ENCODE data around the gene EPHA3.

Gene EPHA3

DNA sequence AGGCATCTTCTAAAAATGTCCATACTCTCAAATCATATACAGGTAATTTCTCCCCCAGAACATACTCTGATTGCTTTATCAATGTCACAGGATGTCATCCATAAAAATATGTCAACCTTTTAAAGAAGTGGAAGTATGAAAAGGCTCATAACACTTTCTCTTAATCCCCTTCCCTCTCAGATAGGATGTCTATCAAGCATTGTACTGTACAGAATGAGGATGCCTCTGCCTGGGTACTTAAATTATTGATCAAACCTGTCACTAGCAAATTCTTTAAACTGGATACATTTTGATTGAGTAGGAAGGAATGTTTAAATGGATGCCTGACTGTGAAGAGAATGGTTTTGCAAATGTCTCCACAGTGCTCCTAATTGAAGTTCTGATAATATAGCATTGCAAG lies 168.7 kb downstream of the EPHA3 start:
- TF ChIP-seq, protein P1, sequence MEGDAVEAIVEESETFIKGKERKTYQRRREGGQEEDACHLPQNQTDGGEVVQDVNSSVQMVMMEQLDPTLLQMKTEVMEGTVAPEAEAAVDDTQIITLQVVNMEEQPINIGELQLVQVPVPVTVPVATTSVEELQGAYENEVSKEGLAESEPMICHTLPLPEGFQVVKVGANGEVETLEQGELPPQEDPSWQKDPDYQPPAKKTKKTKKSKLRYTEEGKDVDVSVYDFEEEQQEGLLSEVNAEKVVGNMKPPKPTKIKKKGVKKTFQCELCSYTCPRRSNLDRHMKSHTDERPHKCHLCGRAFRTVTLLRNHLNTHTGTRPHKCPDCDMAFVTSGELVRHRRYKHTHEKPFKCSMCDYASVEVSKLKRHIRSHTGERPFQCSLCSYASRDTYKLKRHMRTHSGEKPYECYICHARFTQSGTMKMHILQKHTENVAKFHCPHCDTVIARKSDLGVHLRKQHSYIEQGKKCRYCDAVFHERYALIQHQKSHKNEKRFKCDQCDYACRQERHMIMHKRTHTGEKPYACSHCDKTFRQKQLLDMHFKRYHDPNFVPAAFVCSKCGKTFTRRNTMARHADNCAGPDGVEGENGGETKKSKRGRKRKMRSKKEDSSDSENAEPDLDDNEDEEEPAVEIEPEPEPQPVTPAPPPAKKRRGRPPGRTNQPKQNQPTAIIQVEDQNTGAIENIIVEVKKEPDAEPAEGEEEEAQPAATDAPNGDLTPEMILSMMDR (conservative IDR thresholded peaks at IDR 0.05; ENCODE audit: low read depth): no peak
- ChIA-PET POLR2A (ENCODE audit: low non-redundant PET) (no interaction called here), CTCF (no interaction called here)
- no peak overlapping the region for H3K27ac ChIP-seq
- DNase-seq (ENCODE audit: low spot score): no peak

DNA sequence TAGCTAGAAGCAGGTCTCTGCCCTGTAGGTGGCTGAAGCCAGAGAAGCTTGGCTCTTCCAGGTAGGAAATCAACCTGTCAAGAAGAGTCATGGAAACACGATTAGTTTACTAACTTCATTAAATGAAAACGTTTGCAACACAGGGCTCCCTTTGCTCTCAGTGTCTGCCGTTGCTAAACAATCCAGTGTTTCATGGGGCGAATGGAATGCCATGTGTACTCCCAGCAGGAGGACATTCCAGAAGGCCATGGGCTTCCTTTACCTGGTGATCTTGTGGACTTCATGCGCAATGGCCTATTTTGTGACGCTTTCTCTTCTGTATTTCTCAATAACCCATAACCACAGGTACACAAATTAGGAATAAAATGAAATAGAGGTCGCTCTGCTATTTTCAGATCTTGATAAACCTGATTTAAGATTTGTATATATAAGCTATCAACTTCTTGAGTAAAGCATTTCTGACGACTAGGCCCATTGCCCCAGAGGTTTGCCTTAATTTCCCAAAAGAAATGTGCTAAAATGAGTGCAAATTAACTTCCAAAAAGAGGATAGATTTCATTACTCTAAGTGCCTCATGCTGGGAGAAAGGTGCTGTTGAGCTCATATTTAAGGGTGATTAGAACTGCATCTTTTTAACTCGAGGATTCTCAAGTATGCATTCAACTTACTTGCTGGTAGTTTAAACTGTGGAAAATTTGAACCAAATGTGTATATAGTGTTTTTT lies 171.0 kb downstream of the EPHA3 start:
- POLR2A ChIA-PET (ENCODE audit: low non-redundant PET): no interaction called here
- no peak for DNase-seq (ENCODE audit: low spot score)
- TF ChIP-seq, protein P1 (conservative IDR thresholded peaks at IDR 0.05; ENCODE audit: low read depth): no peak
- CTCF ChIA-PET: interaction anchor here (0.6 kb wide), 1 partner anchor 120 kb away, joined by 3 read pairs; no protein-coding TSS in a partner anchor
- no peak overlapping the region for H3K27ac ChIP-seq

DNA sequence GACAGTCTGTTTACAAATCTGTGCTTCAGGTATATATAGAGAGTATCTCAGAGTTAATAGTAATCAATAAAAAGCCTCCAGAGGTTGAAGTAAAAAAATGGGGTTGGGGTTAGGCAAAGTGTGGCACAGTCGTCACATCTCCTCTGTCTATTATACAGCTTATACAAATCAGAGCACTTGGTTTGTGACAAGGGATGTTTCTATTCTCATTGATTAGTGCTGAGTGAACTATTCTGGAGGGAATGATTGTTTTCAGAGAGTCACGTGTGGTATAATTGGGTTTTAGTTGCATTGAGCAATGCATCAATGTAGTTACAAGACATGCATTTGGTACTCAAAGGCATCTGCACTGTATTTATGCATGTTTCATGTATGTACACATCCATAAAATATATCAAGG lies 172.9 kb downstream of the EPHA3 start:
- TF ChIP-seq, protein P1 (conservative IDR thresholded peaks at IDR 0.05; ENCODE audit: low read depth): no peak
- CTCF ChIA-PET: interaction anchor here (0.6 kb wide), 1 partner anchor 164 kb away, joined by 5 read pairs; no protein-coding TSS in a partner anchor

DNA sequence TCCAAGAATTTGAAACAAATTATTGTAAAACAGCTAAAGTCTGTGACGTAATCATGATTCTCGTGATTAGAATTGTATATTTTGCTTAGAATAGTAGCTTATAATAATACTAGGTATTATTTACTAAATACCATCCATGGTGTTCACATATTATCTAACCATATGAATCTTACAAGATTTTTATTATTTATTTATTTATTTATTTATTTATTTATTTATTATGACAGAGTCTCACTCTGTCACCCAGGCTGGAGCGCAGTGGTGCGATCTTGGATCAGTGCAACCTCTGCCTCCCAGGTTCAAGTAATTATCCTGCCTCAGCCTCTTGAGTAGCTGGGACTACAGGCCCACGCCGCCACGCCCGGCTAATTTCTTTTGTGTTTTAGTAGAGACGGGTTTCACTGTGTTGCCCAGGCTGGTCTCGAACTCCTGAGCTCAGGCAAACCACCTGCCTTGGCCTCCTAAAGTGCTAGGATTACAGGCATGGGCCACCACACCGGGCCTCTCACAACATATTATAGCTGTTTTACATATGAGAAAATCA lies 173.5 kb downstream of the EPHA3 start:
- CTCF ChIA-PET: interaction anchor here (0.6 kb wide), 1 partner anchor 564 kb away, joined by 3 read pairs; no protein-coding TSS in a partner anchor
- no peak for DNase-seq (ENCODE audit: low spot score)
- POLR2A ChIA-PET (ENCODE audit: low non-redundant PET): no interaction called here
- TF ChIP-seq, protein P1 (conservative IDR thresholded peaks at IDR 0.05; ENCODE audit: low read depth): no peak
- H3K27ac ChIP-seq: no peak overlapping the region

More for the DNA sequence above, 172.9 kb downstream of the EPHA3 start:
- POLR2A ChIA-PET (ENCODE audit: low non-redundant PET): no interaction called here
- H3K27ac ChIP-seq: no peak overlapping the region
- no peak for DNase-seq (ENCODE audit: low spot score)

DNA sequence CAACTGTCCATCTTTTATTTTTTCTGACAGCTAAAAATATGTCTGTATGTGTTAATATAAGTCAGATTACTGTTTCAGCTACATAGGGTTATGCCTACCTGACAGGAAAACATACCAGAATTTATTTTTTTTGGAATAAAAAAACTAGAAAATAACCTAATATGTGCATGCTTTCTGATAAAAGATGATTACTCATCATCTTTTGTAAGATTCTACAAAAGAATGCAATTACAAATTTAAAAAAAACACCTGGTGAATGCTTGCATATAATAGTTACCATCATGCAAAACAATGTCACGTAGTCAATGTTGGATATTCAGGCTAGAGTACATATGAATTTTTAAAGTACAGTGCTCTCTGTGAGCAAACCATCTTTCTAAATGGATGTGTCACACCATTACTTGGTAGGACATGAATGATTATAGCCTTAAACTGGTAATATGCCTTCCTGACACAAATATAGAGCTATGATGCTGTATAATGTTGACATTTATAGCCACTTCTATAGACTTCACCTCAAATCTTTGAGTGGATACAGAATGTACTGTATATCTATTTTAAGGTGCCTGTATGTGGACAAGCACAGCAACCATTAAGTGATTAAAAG lies 180.6 kb downstream of the EPHA3 start:
- H3K27ac ChIP-seq: no peak overlapping the region
- no peak for DNase-seq (ENCODE audit: low spot score)
- TF ChIP-seq, protein P1 (conservative IDR thresholded peaks at IDR 0.05; ENCODE audit: low read depth): no peak
- POLR2A ChIA-PET (ENCODE audit: low non-redundant PET): no interaction called here
- CTCF ChIA-PET: no interaction called here

DNA sequence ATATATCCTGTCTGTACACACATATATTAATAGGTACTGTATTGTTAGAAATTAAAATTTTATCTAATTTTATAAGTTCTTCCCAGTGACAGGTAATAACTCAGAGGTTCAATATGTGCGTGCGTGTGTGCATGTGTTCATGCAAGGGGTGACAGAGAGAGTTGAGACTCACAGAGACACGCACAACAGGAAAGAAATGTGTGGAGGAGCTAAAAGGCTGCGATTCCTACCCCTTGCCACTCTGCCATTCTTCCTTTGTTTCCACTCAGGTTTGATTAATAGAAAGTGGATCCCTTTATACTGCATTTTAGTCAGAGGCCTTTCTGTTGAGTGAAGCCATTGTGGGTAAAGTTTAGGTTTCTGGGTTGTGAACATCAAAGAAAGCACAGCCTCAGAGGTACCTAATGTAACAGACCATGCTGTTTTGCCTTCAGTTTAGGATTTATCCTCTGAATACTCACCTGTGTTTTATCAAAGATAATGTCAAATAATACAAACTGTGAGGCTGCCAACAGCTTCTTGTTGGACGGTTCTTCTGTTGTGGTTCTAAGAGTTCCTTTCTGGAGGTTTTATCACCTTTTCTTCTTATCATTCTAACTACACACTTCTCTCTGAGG lies 182.3 kb downstream of the EPHA3 start:
- TF ChIP-seq, protein P1 (conservative IDR thresholded peaks at IDR 0.05; ENCODE audit: low read depth): no peak
- DNase-seq (ENCODE audit: low spot score): no peak
- ChIA-PET CTCF (no interaction called here), POLR2A (ENCODE audit: low non-redundant PET) (no interaction called here)
- no peak overlapping the region for H3K27ac ChIP-seq
